Astrocyte of the spinal cord (primary cell): ENCODE measurements around the gene LOXL4.

Experiments used
- DNase-seq: peaks from one replicate; pipeline ENCODE4 v3.0.0; 2011; ENCODE audit warnings: low read depth, low spot score
- H3K4me3 ChIP-seq: 2 replicates; pipeline ENCODE4 v1.5.1; 2011; ENCODE audit warnings: low read depth, mild to moderate bottlenecking, low read length, moderate library complexity
- CTCF ChIP-seq: IDR thresholded peaks from 2 replicates; pipeline ENCODE4 v1.5.1; 2012; ENCODE audit warnings: low read depth, mild to moderate bottlenecking, low read length, inconsistent platforms
- in situ Hi-C: cut with HindIII; loops from 2 replicates; pipeline ENCODE4 v1.10.0; 2017; ENCODE audit warnings: low sequenced_read_pairs

LOXL4 gene

GRCh38 chr10:98213740-98214139 lies 54.3 kb downstream of the LOXL4 start:
- DNase-seq: no peak
- TF ChIP-seq CTCF: no peak
- no peak overlapping the region for H3K4me3 ChIP-seq
- in situ Hi-C loops: no loop called here

- TF ChIP-seq CTCF: no peak
- H3K4me3 ChIP-seq: no peak overlapping the region
- no peak for DNase-seq
- in situ Hi-C loops: no loop called here
These were observed 55.8 kb downstream of the LOXL4 start for GRCh38 chr10:98212196-98212595.

- no peak for TF ChIP-seq CTCF
- DNase-seq: no peak
- in situ Hi-C loops: no loop called here
- H3K4me3 ChIP-seq: no peak overlapping the region
These were observed 58.6 kb downstream of the LOXL4 start for GRCh38 chr10:98209441-98209840.

GRCh38 chr10:98208925-98209324 lies 59.1 kb downstream of the LOXL4 start:
- no peak for DNase-seq
- H3K4me3 ChIP-seq: no peak overlapping the region
- in situ Hi-C loops: no loop called here
- no peak for TF ChIP-seq CTCF

- no peak overlapping the region for H3K4me3 ChIP-seq
- in situ Hi-C loops: no loop called here
- DNase-seq: no peak
- no peak for TF ChIP-seq CTCF
These were observed 62.6 kb downstream of the LOXL4 start for GRCh38 chr10:98205351-98205750.

- no peak for DNase-seq
- no peak for TF ChIP-seq CTCF
- no peak overlapping the region for H3K4me3 ChIP-seq
- in situ Hi-C loops: no loop called here
These were observed 65.6 kb downstream of the LOXL4 start for GRCh38 chr10:98202378-98202777.

GRCh38 chr10:98201760-98202159 lies 66.2 kb downstream of the LOXL4 start:
- no peak overlapping the region for H3K4me3 ChIP-seq
- in situ Hi-C loops: no loop called here
- DNase-seq: no peak
- no peak for TF ChIP-seq CTCF
